T-cell (primary cell): ENCODE data around the gene SLC47A1. TPM values are rescaled to one million over a fixed set of nuclear protein-coding genes. Genes with fewer than 3 reads are reported as not detected.

Experiments used
- ATAC-seq, 4 experiments: fragments of 200-7000 bp in 3 of 4; fragments of 150-1000 bp in 1 of 4; cut with Tn5 transposase; replicated peaks in 1 of 4; 1 replicate in 3 of 4; 2 replicates in 1 of 4; pipeline ENCODE4 v1.10.0; 2021; ENCODE audit warnings: moderate library complexity in 3 of 4, mild to moderate bottlenecking in 2 of 4, moderate number of reproducible peaks in 1 of 4
- CTCF ChIA-PET, 2 donors: fragments of 300-600 bp; sonication (Branson Sonifier 250); formaldehyde crosslinking; loops; one replicate each; lab custom pipeline; 2022; ENCODE audit warnings: antibody characterized with exemption in 2 of 2; lab: Charles Lee
- POLR2A ChIA-PET, 2 donors: fragments of 300-600 bp; sonication (Branson Sonifier 250); formaldehyde crosslinking; loops; one replicate each; lab custom pipeline; 2022; ENCODE audit warnings: antibody characterized with exemption in 2 of 2; lab: Charles Lee
- DNase-seq, 35 experiments: peaks; one replicate each; pipeline versions ENCODE4 v3.0.0 to v3.0.0-alpha.2; 2013 to 2023
- H3K27ac ChIP-seq: one replicate; pipeline ENCODE4 v1.5.1; 2013; ENCODE audit warnings: low read length
- H3K27me3 ChIP-seq, 2 experiments: replicated peaks in 1 of 2; 1 replicate in 1 of 2; 2 replicates in 1 of 2; pipeline versions ENCODE4 v1.6.1 to v1.7.0; 2013; ENCODE audit warnings: low read length in 1 of 2, mixed read lengths in 1 of 2; ENCODE audit not compliant: control insufficient read depth in 2 of 2, insufficient read depth in 2 of 2; ENCODE audit errors: extremely low read depth in 1 of 2
- H3K36me3 ChIP-seq, 2 donors: 1 replicate in 1 of 2; 2 replicates in 1 of 2; pipeline versions ENCODE4 v1.6.1 to v1.7.0; 2013; ENCODE audit warnings: low read length in 1 of 2; ENCODE audit not compliant: control insufficient read depth in 2 of 2, insufficient read depth in 1 of 2; ENCODE audit errors: extremely low read depth in 1 of 2
- H3K4me1 ChIP-seq, 2 experiments: 1 replicate in 1 of 2; 2 replicates in 1 of 2; pipeline versions ENCODE4 v1.6.1 to v1.7.0; 2013; ENCODE audit warnings: low read length in 2 of 2, mixed read lengths in 1 of 2; ENCODE audit not compliant: insufficient read depth in 2 of 2, control insufficient read depth in 1 of 2; ENCODE audit errors: extremely low read depth in 1 of 2
- H3K4me3 ChIP-seq, 2 donors: 1 replicate in 1 of 2; 2 replicates in 1 of 2; pipeline versions ENCODE4 v1.5.1 to v1.7.0; 2013; ENCODE audit warnings: mild to moderate bottlenecking in 2 of 2, low read length in 1 of 2, moderate library complexity in 1 of 2; ENCODE audit not compliant: control insufficient read depth in 1 of 2; ENCODE audit errors: extremely low read depth in 1 of 2
- H3K9me3 ChIP-seq: 2 replicates; pipeline ENCODE4 v1.7.0; 2013
- H3K27ac Mint-ChIP-seq, 2 donors: one replicate each; pipeline ENCODE4 v1.8.0; 2020 to 2021; ENCODE audit warnings: mild to moderate bottlenecking in 2 of 2, mixed read lengths in 2 of 2
- H3K27me3 Mint-ChIP-seq, 2 donors: one replicate each; pipeline ENCODE4 v1.8.0; 2021 to 2022; ENCODE audit warnings: mixed read lengths in 2 of 2
- H3K36me3 Mint-ChIP-seq: one replicate; pipeline ENCODE4 v1.8.0; 2021; ENCODE audit warnings: mixed read lengths
- H3K4me1 Mint-ChIP-seq, 3 donors: one replicate each; pipeline ENCODE4 v1.8.0; 2020 to 2022; ENCODE audit warnings: mixed read lengths in 3 of 3, mild to moderate bottlenecking in 1 of 3
- H3K4me3 Mint-ChIP-seq, 3 donors: one replicate each; pipeline ENCODE4 v1.8.0; 2020 to 2022; ENCODE audit warnings: mild to moderate bottlenecking in 3 of 3, mixed read lengths in 3 of 3, moderate library complexity in 3 of 3
- H3K9me3 Mint-ChIP-seq, 3 donors: one replicate each; pipeline ENCODE4 v1.8.0; 2020 to 2022; ENCODE audit warnings: mixed read lengths in 3 of 3
- WGBS: methylation state at CpG from one replicate; pipeline ENCODE4 v1.1.5; 2013; ENCODE audit warnings: missing lambda C conversion rate; ENCODE audit not compliant: insufficient coverage; 5-methylcytosine and 5-hydroxymethylcytosine counted together
- total RNA-seq, 35 experiments: library from RNA in 6 of 35; stranded (reverse) in 6 of 35; fragments of 120-200 nt in 1 of 35; gene quantifications; one replicate each; pipeline versions ENCODE4 v1.2.1 to v1.2.4 and lab custom pipeline; 2013 to 2026

The SLC47A1 gene
- total RNA-seq, 5 donors from 2014 or later (not counting 1 experiment from before 2014, with no cell fraction given) = 0.10 to 0.66 (median 0.31) TPM; not detected in 1

DNA sequence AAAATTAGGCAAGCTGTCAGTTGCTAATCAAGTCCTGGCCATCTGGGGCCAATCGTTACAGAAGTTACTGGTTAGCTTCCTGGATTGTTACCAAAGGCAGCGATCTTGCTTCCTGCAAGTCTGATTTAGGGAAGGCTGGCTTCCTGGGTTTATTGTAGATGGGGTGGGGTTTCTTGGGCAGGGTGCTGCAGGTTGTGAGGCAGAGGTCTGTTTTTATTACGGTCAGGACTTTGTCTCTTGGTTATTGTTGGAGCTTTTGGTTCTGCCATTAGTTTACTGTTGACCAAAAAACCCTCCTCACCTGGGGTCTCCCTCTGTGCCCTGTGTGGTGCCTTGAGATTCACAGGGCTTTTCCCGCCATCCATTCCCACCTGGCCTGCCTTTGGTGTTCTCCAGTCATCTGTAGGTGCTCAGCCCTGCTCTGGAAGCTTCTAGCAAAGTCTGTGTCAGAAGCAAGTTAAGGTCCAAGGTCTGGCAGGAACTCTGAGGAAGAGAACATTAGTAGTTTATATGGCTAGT, 36.9 kb downstream of the SLC47A1 start:
- CTCF ChIA-PET = interaction anchor here (0.6 to 0.7 kb wide), 2 partner anchors 19 to 36 kb away, joined by 3 read pairs; no protein-coding TSS in a partner anchor
- Histone ChIP-seq H3K27ac (no peak overlapping the region), H3K4me1 (no peaks in the 10 kb centered on the region), H3K36me3 (no peaks in the 10 kb centered on the region), H3K4me3 (no peak overlapping the region), H3K9me3 (no peaks in the 10 kb centered on the region), H3K27me3 (peaks cover 0 to 10% of the 10 kb centered on the region in 2 experiments)
- 4% methylated on average over 2 of the region's 4 CpGs for WGBS
- DNase-seq (no peak), ATAC-seq (no peak)
- Mint-ChIP-seq H3K27ac (no peak overlapping the region), H3K4me1 (peaks cover 0 to 6% (median 5%) of the 10 kb centered on the region in 3 donors), H3K27me3 (peaks cover 3 to 4% of the 10 kb centered on the region in 2 donors), H3K36me3 (no peaks in the 10 kb centered on the region), H3K9me3 (no peaks in the 10 kb centered on the region), H3K4me3 (no peak overlapping the region)
- POLR2A ChIA-PET = no interaction called here

GRCh38 chr17:19573075-19573474, 39.4 kb downstream of the SLC47A1 start:
- H3K9me3 ChIP-seq = no peaks in the 10 kb centered on the region
- ATAC-seq (no peak), DNase-seq (no peak)
- H3K36me3 ChIP-seq = no peaks in the 10 kb centered on the region
- H3K9me3 Mint-ChIP-seq = no peaks in the 10 kb centered on the region
- 29% methylated on average over 1 of the region's 2 CpGs for WGBS
- no peak overlapping the region for H3K4me3 Mint-ChIP-seq
- no peak overlapping the region for H3K4me3 ChIP-seq
- no peaks in the 10 kb centered on the region for H3K36me3 Mint-ChIP-seq
- ChIA-PET CTCF (no interaction called here), POLR2A (no interaction called here)
- H3K27me3 ChIP-seq = peaks cover 0 to 11% of the 10 kb centered on the region in 2 experiments
- H3K27me3 Mint-ChIP-seq = peaks cover 3 to 6% of the 10 kb centered on the region in 2 donors
- peaks cover 0 to 6% (median 5%) of the 10 kb centered on the region in 3 donors for H3K4me1 Mint-ChIP-seq
- H3K27ac ChIP-seq = no peak overlapping the region
- H3K4me1 ChIP-seq = no peaks in the 10 kb centered on the region
- no peak overlapping the region for H3K27ac Mint-ChIP-seq

GRCh38 chr17:19574956-19575355, 41.3 kb downstream of the SLC47A1 start:
- Histone ChIP-seq H3K9me3 (no peaks in the 10 kb centered on the region), H3K4me1 (peaks cover 0 to under 1% of the 10 kb centered on the region in 2 experiments), H3K27me3 (peaks cover 3 to 23% of the 10 kb centered on the region in 2 experiments), H3K27ac (no peak overlapping the region), H3K4me3 (no peak overlapping the region), H3K36me3 (no peaks in the 10 kb centered on the region)
- CTCF ChIA-PET = no interaction called here
- POLR2A ChIA-PET = interaction anchor here in 1 of 2 donors (0.5 kb wide), 1 partner anchor 9 kb away, joined by 6 read pairs; no protein-coding TSS in a partner anchor
- Mint-ChIP-seq H3K4me3 (no peak overlapping the region), H3K27ac (no peak overlapping the region), H3K4me1 (peaks cover 0 to 4% (median 2%) of the 10 kb centered on the region in 3 donors), H3K27me3 (peaks cover 6 to 19% of the 10 kb centered on the region in 2 donors), H3K36me3 (no peaks in the 10 kb centered on the region), H3K9me3 (no peaks in the 10 kb centered on the region)
- no CpG with 5 or more reads among the region's 4 CpGs for WGBS
- DNase-seq (no peak), ATAC-seq (no peak)

GRCh38 chr17:19578545-19578944, 44.9 kb downstream of the SLC47A1 start:
- no peaks in the 10 kb centered on the region for H3K36me3 Mint-ChIP-seq
- WGBS = 97% methylated on average over 4 of the region's 4 CpGs
- peaks cover 3 to 37% of the 10 kb centered on the region in 2 experiments for H3K27me3 ChIP-seq
- H3K27me3 Mint-ChIP-seq = peaks cover 28 to 42% of the 10 kb centered on the region in 2 donors
- CTCF ChIA-PET = interaction anchor here in 1 of 2 donors (0.7 kb wide), 1 partner anchor 96 kb away, joined by 3 read pairs; no protein-coding TSS in a partner anchor
- no peak for DNase-seq
- peaks cover 0 to 4% of the 10 kb centered on the region in 2 experiments for H3K4me1 ChIP-seq
- ATAC-seq = no peak
- H3K9me3 Mint-ChIP-seq = no peaks in the 10 kb centered on the region
- peaks cover 0 to 3% (median 2%) of the 10 kb centered on the region in 3 donors for H3K4me1 Mint-ChIP-seq
- no peaks in the 10 kb centered on the region for H3K9me3 ChIP-seq
- no peak overlapping the region for H3K27ac Mint-ChIP-seq
- POLR2A ChIA-PET = no interaction called here
- H3K27ac ChIP-seq = no peak overlapping the region
- no peaks in the 10 kb centered on the region for H3K36me3 ChIP-seq
- no peak overlapping the region for H3K4me3 ChIP-seq
- H3K4me3 Mint-ChIP-seq = no peak overlapping the region

GRCh38 chr17:19579192-19579761, 45.6 kb downstream of the SLC47A1 start:
- DNase-seq (no peak), ATAC-seq (no peak)
- no peak overlapping the region for H3K4me3 ChIP-seq
- Mint-ChIP-seq H3K27ac (no peak overlapping the region), H3K9me3 (no peaks in the 10 kb centered on the region), H3K36me3 (no peaks in the 10 kb centered on the region), H3K4me1 (peaks cover 0 to 3% (median 2%) of the 10 kb centered on the region in 3 donors), H3K4me3 (no peak overlapping the region), H3K27me3 (peaks cover 28 to 42% of the 10 kb centered on the region in 2 donors)
- H3K9me3 ChIP-seq = no peaks in the 10 kb centered on the region
- H3K36me3 ChIP-seq = no peaks in the 10 kb centered on the region
- H3K27ac ChIP-seq = no peak overlapping the region
- H3K4me1 ChIP-seq = peaks cover 0 to 4% of the 10 kb centered on the region in 2 experiments
- POLR2A ChIA-PET = no interaction called here
- CTCF ChIA-PET = no interaction called here
- H3K27me3 ChIP-seq = peaks cover 3 to 39% of the 10 kb centered on the region in 2 experiments
- WGBS = 29% methylated on average over 12 of the region's 19 CpGs

DNA sequence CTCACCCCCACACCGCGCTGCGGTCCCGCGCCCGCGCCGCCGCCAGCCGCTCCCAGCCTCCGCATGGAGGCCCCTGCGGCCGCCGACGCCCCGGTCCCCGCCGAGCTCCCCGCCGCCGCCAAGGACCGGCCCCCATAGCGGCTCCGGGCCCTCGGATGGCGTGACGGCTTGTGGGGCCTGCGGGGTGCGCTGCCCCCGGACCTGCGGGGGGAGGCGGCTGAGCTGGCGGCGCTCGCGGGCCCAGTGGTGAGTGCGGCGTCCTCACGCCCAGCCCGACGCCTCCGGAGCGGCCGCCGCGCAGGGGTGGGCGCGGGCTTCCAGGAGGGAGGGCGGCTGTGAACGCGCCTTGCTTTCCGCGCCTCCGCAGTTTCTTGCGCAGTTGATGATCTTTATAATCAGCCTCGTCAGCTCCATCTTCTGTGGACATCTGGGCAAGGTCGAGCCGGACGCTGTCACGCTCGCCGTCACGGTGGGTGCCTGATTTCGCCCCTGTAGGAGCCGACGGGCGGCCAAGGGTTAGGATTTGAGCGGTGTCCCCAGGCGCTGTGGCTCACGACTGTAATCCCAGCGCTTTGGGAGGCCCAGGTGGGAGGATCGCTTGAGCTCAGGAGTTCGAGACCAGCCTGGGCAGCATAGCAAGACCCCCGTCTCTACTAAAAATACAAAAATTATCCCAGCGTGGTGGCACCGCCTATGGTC, 46.4 kb downstream of the SLC47A1 start:
- Histone ChIP-seq H3K27ac (no peak overlapping the region), H3K9me3 (no peaks in the 10 kb centered on the region), H3K27me3 (peaks cover 3 to 40% of the 10 kb centered on the region in 2 experiments), H3K4me3 (no peak overlapping the region), H3K36me3 (no peaks in the 10 kb centered on the region), H3K4me1 (peaks cover 0 to 4% of the 10 kb centered on the region in 2 experiments)
- WGBS = 14% methylated on average over 75 of the region's 76 CpGs
- ATAC-seq (peak in 3 of 4 experiments; percentile 14 to 44 (median 43)), DNase-seq (no peak)
- Mint-ChIP-seq H3K27me3 (peaks cover 27 to 38% of the 10 kb centered on the region in 2 donors), H3K9me3 (no peaks in the 10 kb centered on the region), H3K27ac (no peak overlapping the region), H3K4me1 (peaks cover 0 to 3% (median 2%) of the 10 kb centered on the region in 3 donors), H3K36me3 (no peaks in the 10 kb centered on the region), H3K4me3 (peak overlapping the region in 2 of 3 donors; percentile 57 to 60)
- POLR2A ChIA-PET = no interaction called here
- CTCF ChIA-PET = no interaction called here
